ENCODE data around the gene GP5. TPM values are rescaled to one million over a fixed set of nuclear protein-coding genes. Genes with fewer than 3 reads are reported as not detected.

Gene GP5
- total and polyA plus RNA-seq, 2 donors (not counting 1 experiment from before 2014, with no cell fraction given), result 0.01 to 0.15 TPM

- H3K27ac Mint-ChIP-seq, result no peak overlapping the region
- H3K27me3 Mint-ChIP-seq, result peaks cover 18% of the 10 kb centered on the region
- Histone ChIP-seq H3K36me3 (replicated peaks in 1 of 2; ENCODE audit: control extremely low read depth in 1 of 2, control insufficient read depth in 1 of 2, extremely low read depth in 1 of 2, insufficient read depth in 2 of 2, low read length in 1 of 2) (no peaks in the 10 kb centered on the region), H4K20me1 (ENCODE audit: control insufficient read depth, insufficient read depth, low read length, poor library complexity, severe bottlenecking) (no peaks in the 10 kb centered on the region), H3K27me3 (replicated peaks in 1 of 4; ENCODE audit: control extremely low read depth in 1 of 4, control insufficient read depth in 3 of 4, insufficient read depth in 4 of 4, low read length in 3 of 4) (peaks cover 0 to 9% (median 3%) of the 10 kb centered on the region in 4 experiments), H3K4me1 (ENCODE audit: control insufficient read depth in 2 of 2, insufficient read depth in 2 of 2, low read length in 2 of 2) (no peaks in the 10 kb centered on the region), H3K9me3 (ENCODE audit: control extremely low read depth in 1 of 3, control insufficient read depth in 2 of 3, insufficient read depth in 1 of 3, low read length in 2 of 3) (peaks cover 1 to 5% (median 4%) of the 10 kb centered on the region in 3 donors), H3K4me2 (replicated peaks; ENCODE audit: low read depth, low read length, poor library complexity, severe bottlenecking) (no peak overlapping the region), H3K27ac (ENCODE audit: low read length in 2 of 2) (no peak overlapping the region), H3K9ac (ENCODE audit: low read length) (no peak overlapping the region), H3K79me2 (ENCODE audit: control insufficient read depth, insufficient read depth, low read length) (no peaks in the 10 kb centered on the region), H2AFZ (ENCODE audit: insufficient read depth, low read depth, low read length, poor library complexity, severe bottlenecking) (no peak overlapping the region), H3K4me3 (ENCODE audit: control extremely low read depth in 1 of 5, extremely low read depth in 1 of 5, insufficient read depth in 1 of 5, low read depth in 2 of 5, low read length in 4 of 5) (no peak overlapping the region)
- POLR2A ChIA-PET, result no interaction called here
- no peaks in the 10 kb centered on the region for H3K4me1 Mint-ChIP-seq
- CTCF ChIA-PET, result no interaction called here
- intact Hi-C loops (cut with micrococcal nuclease), result no loop called here
- H3K4me3 Mint-ChIP-seq, result no peak overlapping the region
- peaks cover 6% of the 10 kb centered on the region for H3K9me3 Mint-ChIP-seq (ENCODE audit: insufficient read depth)
- WGBS (ENCODE audit: insufficient coverage), result 91% methylated on average over 14 of the region's 15 CpGs
- no peak for ATAC-seq (ENCODE audit: low read depth)
- no peak for DNase-seq
- TF ChIP-seq EZH2 (IDR thresholded peaks at IDR 0.05; ENCODE audit: borderline replicate concordance, insufficient read depth, low read depth, low read length, poor library complexity, severe bottlenecking) (no peak), CTCF (IDR thresholded peaks at IDR 0.05) (no peak)
These were observed 13.0 kb downstream of the GP5 start for GRCh38 chr3:194386066-194386465.

GRCh38 chr3:194384569-194385001, 14.5 kb downstream of the GP5 start:
- Histone ChIP-seq H3K4me3 (ENCODE audit: control extremely low read depth in 1 of 5, extremely low read depth in 1 of 5, insufficient read depth in 1 of 5, low read depth in 2 of 5, low read length in 4 of 5) (no peak overlapping the region), H4K20me1 (ENCODE audit: control insufficient read depth, insufficient read depth, low read length, poor library complexity, severe bottlenecking) (no peaks in the 10 kb centered on the region), H3K4me1 (ENCODE audit: control insufficient read depth in 2 of 2, insufficient read depth in 2 of 2, low read length in 2 of 2) (no peaks in the 10 kb centered on the region), H3K27ac (ENCODE audit: low read length in 2 of 2) (no peak overlapping the region), H3K36me3 (replicated peaks in 1 of 2; ENCODE audit: control extremely low read depth in 1 of 2, control insufficient read depth in 1 of 2, extremely low read depth in 1 of 2, insufficient read depth in 2 of 2, low read length in 1 of 2) (no peaks in the 10 kb centered on the region), H3K9me3 (ENCODE audit: control extremely low read depth in 1 of 3, control insufficient read depth in 2 of 3, insufficient read depth in 1 of 3, low read length in 2 of 3) (peaks cover 0 to 5% (median 0%) of the 10 kb centered on the region in 3 donors), H3K27me3 (replicated peaks in 1 of 4; ENCODE audit: control extremely low read depth in 1 of 4, control insufficient read depth in 3 of 4, insufficient read depth in 4 of 4, low read length in 3 of 4) (peaks cover 0 to 6% (median 2%) of the 10 kb centered on the region in 4 experiments), H3K79me2 (ENCODE audit: control insufficient read depth, insufficient read depth, low read length) (no peaks in the 10 kb centered on the region), H2AFZ (ENCODE audit: insufficient read depth, low read depth, low read length, poor library complexity, severe bottlenecking) (no peak overlapping the region), H3K4me2 (replicated peaks; ENCODE audit: low read depth, low read length, poor library complexity, severe bottlenecking) (no peak overlapping the region), H3K9ac (ENCODE audit: low read length) (no peak overlapping the region)
- no peak for ATAC-seq (ENCODE audit: low read depth)
- CTCF ChIA-PET, result no interaction called here
- H3K9me3 Mint-ChIP-seq (ENCODE audit: insufficient read depth), result no peaks in the 10 kb centered on the region
- TF ChIP-seq EZH2 (IDR thresholded peaks at IDR 0.05; ENCODE audit: borderline replicate concordance, insufficient read depth, low read depth, low read length, poor library complexity, severe bottlenecking) (no peak), CTCF (IDR thresholded peaks at IDR 0.05) (no peak)
- H3K4me3 Mint-ChIP-seq, result no peak overlapping the region
- no peak overlapping the region for H3K27ac Mint-ChIP-seq
- H3K27me3 Mint-ChIP-seq, result peaks cover 28% of the 10 kb centered on the region
- no peaks in the 10 kb centered on the region for H3K4me1 Mint-ChIP-seq
- no peak for DNase-seq
- intact Hi-C loops (cut with micrococcal nuclease), result no loop called here
- 93% methylated on average over 12 of the region's 12 CpGs for WGBS (ENCODE audit: insufficient coverage)
- POLR2A ChIA-PET, result no interaction called here
